Right lobe of liver (tissue), 4 donors: ENCODE results near the gene GLYATL3.

Source experiments
- CTCF ChIP-seq, 4 donors: fragments of 200-600 bp in 3 of 4; fragments of 450-650 bp in 1 of 4; IDR thresholded peaks; one replicate each; pipeline versions ENCODE4 v1.5.1 to v1.8.0; 2016 to 2022; ENCODE audit warnings: antibody characterized with exemption in 4 of 4, mild to moderate bottlenecking in 2 of 4
- POLR2A ChIP-seq: fragments of 450-650 bp; IDR thresholded peaks from one replicate; pipeline ENCODE4 v1.6.1; 2017; ENCODE audit warnings: antibody characterized with exemption, mild to moderate bottlenecking
- donor health status: DM: no; HTN: no; CAD: no.
- donor health status: DM: no; HTN: no; CAD: no.
- donor health status: DM: no; HTN: yes; CAD: no.

- TF ChIP-seq CTCF (IDR thresholded peaks at IDR 0.05) (no peak), POLR2A (no peak)
Observed at GRCh38 chr6:49530141-49530776, 30.5 kb downstream of the GLYATL3 start.
